ENCODE measurements around the gene PYHIN1. TPM values are rescaled to one million over a fixed set of nuclear protein-coding genes. Genes with fewer than 3 reads are reported as not detected.

PYHIN1 gene
- total RNA-seq, 2 donors from 2014 or later: not detected

DNA sequence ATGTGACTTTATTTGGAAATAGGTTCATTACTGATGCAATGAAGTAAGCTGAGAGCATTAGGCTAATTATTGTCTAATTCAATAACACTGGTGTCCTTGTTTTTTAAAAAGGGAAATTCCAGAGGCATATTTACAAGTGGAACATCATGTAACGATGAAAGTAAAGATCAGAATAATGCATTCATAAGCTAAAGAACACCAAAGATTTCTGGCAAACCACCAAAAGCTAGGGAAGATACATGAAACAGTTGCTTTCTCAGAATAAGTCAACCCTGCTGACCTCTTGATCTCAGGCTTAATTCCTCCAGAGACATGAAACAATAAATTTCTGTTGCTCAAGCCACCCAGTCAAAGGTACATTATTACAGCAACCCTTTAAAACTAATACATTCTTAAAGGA, 58.1 kb downstream of the PYHIN1 start:
- Histone ChIP-seq H3K36me3 (ENCODE audit: control insufficient read depth, insufficient read depth, low read length) (no peaks in the 10 kb centered on the region), H3K4me1 (ENCODE audit: control insufficient read depth, insufficient read depth, low read length) (no peaks in the 10 kb centered on the region), H3K27ac (ENCODE audit: low read depth, low read length) (no peak overlapping the region), H3K27me3 (ENCODE audit: control insufficient read depth, insufficient read depth, low read length, poor library complexity, severe bottlenecking) (no peaks in the 10 kb centered on the region), H3K9ac (ENCODE audit: extremely low read depth, low read length, poor library complexity, severe bottlenecking) (no peak overlapping the region), H3K4me3 (ENCODE audit: low read length) (no peak overlapping the region), H3K9me3 (ENCODE audit: control insufficient read depth, low read length) (peaks cover 9% of the 10 kb centered on the region)
- no peaks in the 10 kb centered on the region for H3K4me1 Mint-ChIP-seq
- no peak overlapping the region for H3K4me3 Mint-ChIP-seq
- DNase-seq: no peak
- no peak overlapping the region for H3K27ac Mint-ChIP-seq
- H3K36me3 Mint-ChIP-seq (ENCODE audit: low read depth): no peaks in the 10 kb centered on the region
- peaks cover 1% of the 10 kb centered on the region for H3K27me3 Mint-ChIP-seq (ENCODE audit: insufficient read depth)
- TF ChIP-seq, protein P1, sequence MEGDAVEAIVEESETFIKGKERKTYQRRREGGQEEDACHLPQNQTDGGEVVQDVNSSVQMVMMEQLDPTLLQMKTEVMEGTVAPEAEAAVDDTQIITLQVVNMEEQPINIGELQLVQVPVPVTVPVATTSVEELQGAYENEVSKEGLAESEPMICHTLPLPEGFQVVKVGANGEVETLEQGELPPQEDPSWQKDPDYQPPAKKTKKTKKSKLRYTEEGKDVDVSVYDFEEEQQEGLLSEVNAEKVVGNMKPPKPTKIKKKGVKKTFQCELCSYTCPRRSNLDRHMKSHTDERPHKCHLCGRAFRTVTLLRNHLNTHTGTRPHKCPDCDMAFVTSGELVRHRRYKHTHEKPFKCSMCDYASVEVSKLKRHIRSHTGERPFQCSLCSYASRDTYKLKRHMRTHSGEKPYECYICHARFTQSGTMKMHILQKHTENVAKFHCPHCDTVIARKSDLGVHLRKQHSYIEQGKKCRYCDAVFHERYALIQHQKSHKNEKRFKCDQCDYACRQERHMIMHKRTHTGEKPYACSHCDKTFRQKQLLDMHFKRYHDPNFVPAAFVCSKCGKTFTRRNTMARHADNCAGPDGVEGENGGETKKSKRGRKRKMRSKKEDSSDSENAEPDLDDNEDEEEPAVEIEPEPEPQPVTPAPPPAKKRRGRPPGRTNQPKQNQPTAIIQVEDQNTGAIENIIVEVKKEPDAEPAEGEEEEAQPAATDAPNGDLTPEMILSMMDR (conservative IDR thresholded peaks at IDR 0.05): no peak
- peaks cover 2% of the 10 kb centered on the region for H3K9me3 Mint-ChIP-seq
- WGBS, 2 experiments (ENCODE audit: insufficient coverage in 1 of 2, insufficient read length in 1 of 2): 88% methylated on average over 1 of the region's 1 CpG; no CpG with 5 or more reads in 1 of the 2 experiments

DNA sequence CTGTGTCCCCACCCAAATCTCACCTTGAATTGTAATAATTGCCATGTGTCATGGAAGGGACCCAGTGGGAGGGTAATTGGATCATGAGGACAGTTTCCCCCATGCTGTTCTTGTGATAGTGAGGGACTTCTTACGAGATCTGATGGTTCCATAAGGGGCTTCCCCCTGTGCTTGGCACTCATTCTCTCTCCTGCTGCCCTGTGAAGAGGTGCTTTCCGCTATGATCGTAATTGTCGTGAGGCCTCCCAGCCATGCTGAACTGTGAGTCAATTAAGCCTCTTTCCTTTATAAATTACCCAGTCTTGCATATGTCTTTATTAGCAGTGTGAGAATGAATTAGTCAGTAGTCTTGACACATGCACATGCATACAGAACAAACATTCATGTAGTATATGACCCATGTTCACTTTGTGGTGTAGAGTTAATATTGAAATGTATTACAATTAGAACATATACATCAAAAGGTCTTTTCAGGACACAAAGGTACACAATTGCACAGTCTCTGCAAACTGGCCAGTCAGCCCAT, 61.5 kb downstream of the PYHIN1 start:
- DNase-seq: no peak
- 90 to 100% methylated on average over 1 to 4 of the region's 4 CpGs for WGBS, 2 experiments (ENCODE audit: insufficient coverage in 1 of 2, insufficient read length in 1 of 2)

DNA sequence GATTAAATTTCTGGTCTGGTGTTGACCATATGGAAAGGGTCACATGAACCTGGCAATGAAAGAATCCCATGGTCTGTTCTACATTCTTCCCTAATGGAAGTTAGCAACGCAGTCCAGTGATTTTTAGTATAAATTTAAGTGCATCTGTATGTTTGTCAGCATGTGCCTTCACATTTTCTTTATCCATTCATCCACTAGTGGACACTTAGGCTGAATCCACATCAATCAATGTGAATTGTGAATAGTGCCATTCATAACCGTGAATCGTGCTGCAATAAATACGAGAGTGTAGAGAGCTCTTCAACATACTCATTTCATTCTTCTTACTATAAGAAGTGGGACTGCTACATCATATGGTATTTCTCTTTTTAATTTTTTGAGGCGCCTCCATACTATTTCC, 65.6 kb downstream of the PYHIN1 start:
- TF ChIP-seq, protein P1 (conservative IDR thresholded peaks at IDR 0.05): no peak
- H3K27ac ChIP-seq (ENCODE audit: low read depth, low read length): no peak overlapping the region
- Mint-ChIP-seq H3K27me3 (ENCODE audit: insufficient read depth) (no peaks in the 10 kb centered on the region), H3K9me3 (no peaks in the 10 kb centered on the region), H3K27ac (no peak overlapping the region), H3K36me3 (ENCODE audit: low read depth) (no peaks in the 10 kb centered on the region), H3K4me3 (no peak overlapping the region), H3K4me1 (peaks cover 11% of the 10 kb centered on the region)
- peaks cover 16% of the 10 kb centered on the region for H3K9me3 ChIP-seq (ENCODE audit: control insufficient read depth, low read length)
- WGBS, 2 experiments (ENCODE audit: insufficient coverage in 1 of 2, insufficient read length in 1 of 2): 80% methylated on average over 5 of the region's 5 CpGs; no CpG with 5 or more reads in 1 of the 2 experiments
- no peak overlapping the region for H3K9ac ChIP-seq (ENCODE audit: extremely low read depth, low read length, poor library complexity, severe bottlenecking)
- H3K27me3 ChIP-seq (ENCODE audit: control insufficient read depth, insufficient read depth, low read length, poor library complexity, severe bottlenecking): no peaks in the 10 kb centered on the region
- no peak overlapping the region for H3K4me3 ChIP-seq (ENCODE audit: low read length)
- DNase-seq: no peak
- H3K4me1 ChIP-seq (ENCODE audit: control insufficient read depth, insufficient read depth, low read length): peaks cover 3% of the 10 kb centered on the region
- no peaks in the 10 kb centered on the region for H3K36me3 ChIP-seq (ENCODE audit: control insufficient read depth, insufficient read depth, low read length)

More for the DNA sequence above, 61.5 kb downstream of the PYHIN1 start:
- peaks cover 16% of the 10 kb centered on the region for H3K9me3 ChIP-seq (ENCODE audit: control insufficient read depth, low read length)
- H3K27ac ChIP-seq (ENCODE audit: low read depth, low read length): no peak overlapping the region
- Mint-ChIP-seq H3K36me3 (ENCODE audit: low read depth) (no peaks in the 10 kb centered on the region), H3K27ac (no peak overlapping the region), H3K27me3 (ENCODE audit: insufficient read depth) (peaks cover 1% of the 10 kb centered on the region), H3K4me1 (no peaks in the 10 kb centered on the region), H3K4me3 (no peak overlapping the region), H3K9me3 (no peaks in the 10 kb centered on the region)
- no peaks in the 10 kb centered on the region for H3K36me3 ChIP-seq (ENCODE audit: control insufficient read depth, insufficient read depth, low read length)
- H3K4me1 ChIP-seq (ENCODE audit: control insufficient read depth, insufficient read depth, low read length): no peaks in the 10 kb centered on the region
- no peak overlapping the region for H3K9ac ChIP-seq (ENCODE audit: extremely low read depth, low read length, poor library complexity, severe bottlenecking)
- H3K27me3 ChIP-seq (ENCODE audit: control insufficient read depth, insufficient read depth, low read length, poor library complexity, severe bottlenecking): no peaks in the 10 kb centered on the region
- TF ChIP-seq, protein P1 (conservative IDR thresholded peaks at IDR 0.05): no peak
- no peak overlapping the region for H3K4me3 ChIP-seq (ENCODE audit: low read length)

All from endodermal cell (in vitro differentiated cells).